Right cardiac atrium (tissue), 5 donors: ENCODE data around the gene PDLIM5. TPM values are rescaled to one million over a fixed set of nuclear protein-coding genes. Genes with fewer than 3 reads are reported as not detected.
"Not testable (repeated sequence)": the region's sequence is repeated elsewhere in the genome, so short reads cannot be mapped to it uniquely, and the experiment has no call there.

Source experiments
- ATAC-seq, 2 donors: fragments of 200-7000 bp; cut with Tn5 transposase; one replicate each; pipeline versions ENCODE4 v1.8.0 to v1.9.1; 2020; ENCODE audit warnings: moderate library complexity in 2 of 2, mild to moderate bottlenecking in 1 of 2
- DNase-seq, 3 donors: peaks; one replicate each; pipeline ENCODE4 v3.0.0-alpha.2; 2020
- H3K27ac ChIP-seq: one replicate; pipeline ENCODE4 v1.5.1; 2013; ENCODE audit warnings: mild to moderate bottlenecking, low read length, control low read depth, moderate library complexity
- H3K27me3 ChIP-seq: one replicate; pipeline ENCODE4 v1.6.1; 2013; ENCODE audit not compliant: control insufficient read depth, insufficient read depth
- H3K4me1 ChIP-seq: one replicate; pipeline ENCODE4 v1.6.1; 2013; ENCODE audit warnings: low read length; ENCODE audit not compliant: control insufficient read depth, insufficient read depth
- H3K4me3 ChIP-seq: one replicate; pipeline ENCODE4 v1.5.1; 2013; ENCODE audit warnings: low read length, control low read depth
- H3K9me3 ChIP-seq: one replicate; pipeline ENCODE4 v1.6.1; 2013; ENCODE audit warnings: low read length; ENCODE audit not compliant: control insufficient read depth
- WGBS: extraction: QIAGEN DNeasy Blood & Tissue Kit; methylation state at CpG from one replicate; pipeline ENCODE4 v1.1.7; 2013; 5-methylcytosine and 5-hydroxymethylcytosine counted together
- intact Hi-C, 4 donors: fragments of 100-400 bp; cut with DNase I; formaldehyde crosslinking; loops; one replicate each; pipeline versions ENCODE4 v1.11.0 to v1.14.0; 2022 to 2023
- long read RNA-seq, 4 donors: library from polyadenylated mRNA; unstranded; transcript quantifications; one replicate each; pipeline ENCODE4 v2.0.0, GENCODE V29; 2020 to 2021
- polyA plus RNA-seq: library from polyadenylated mRNA; stranded (reverse); fragments of 200-250 nt; gene quantifications from one replicate; pipeline ENCODE4 v1.2.3, GENCODE V29; 2013
- total RNA-seq, 4 donors: library from RNA; stranded (reverse); fragmentation: NEBNext Ultra II Directional; extraction: Animal tissue kit (Norgen Biotek cat#: 25700); gene quantifications; one replicate each; pipeline ENCODE4 v1.2.1, GENCODE V29; 2021
- donor health status: healthy with polysubstance abuse.
- donor health status: DM: no; HTN: yes; CAD: no.
- donor health status: DM: no; HTN: no; CAD: no.
- donor health status: DM: no; HTN: yes; CAD: no; lungs with severe emphysema.
- donor health status: DM: yes; HTN: yes; CAD: no.

PDLIM5 gene
- total RNA-seq (100 to 1,000 TPM; 511 to 778 (median 584) TPM), polyA plus RNA-seq (407 TPM)
- long read RNA-seq, donor 1, full-length matches to known transcripts = 34 of 544 reads
- long read RNA-seq, donor 1, partial matches to known transcripts = 98 of 544 reads
- long read RNA-seq, donor 1, other reads (novel, unspliced or antisense) = 412 of 544 reads
- long read RNA-seq, donor 2, full-length matches to known transcripts = 7 of 204 reads
- long read RNA-seq, donor 2, partial matches to known transcripts = 19 of 204 reads
- long read RNA-seq, donor 2, other reads (novel, unspliced or antisense) = 178 of 204 reads
- long read RNA-seq, donor 3, full-length matches to known transcripts = 92 of 1,331 reads
- long read RNA-seq, donor 3, partial matches to known transcripts = 349 of 1,331 reads
- long read RNA-seq, donor 3, other reads (novel, unspliced or antisense) = 890 of 1,331 reads
- long read RNA-seq, donor 4, full-length matches to known transcripts = 5 of 373 reads
- long read RNA-seq, donor 4, partial matches to known transcripts = 31 of 373 reads
- long read RNA-seq, donor 4, other reads (novel, unspliced or antisense) = 337 of 373 reads

GRCh38 chr4:94451695-94452475 is at the start of gene PDLIM5:
PDLIM5 (plus strand) TSS chr4:94451942; CDS start chr4:94455289, 3,347 bp downstream.
- no peaks in the 10 kb centered on the region for H3K4me1 ChIP-seq
- no peaks in the 10 kb centered on the region for H3K27me3 ChIP-seq
- ATAC-seq = peak; percentile 97
- no peaks in the 10 kb centered on the region for H3K9me3 ChIP-seq
- H3K4me3 ChIP-seq = peak within 1 kb of the TSS; percentile 98
- under 1% methylated on average over 88 of the region's 88 CpGs for WGBS
- intact Hi-C loops = loop anchor here (2.0 to 10.0 kb wide), 5 partner anchors 39 to 143 kb away; no protein-coding TSS in a partner anchor
- DNase-seq = peak; percentile 91 to 96 (median 96)
- H3K27ac ChIP-seq = peak within 1 kb of the TSS; percentile 98

- ATAC-seq, intact Hi-C loops, DNase-seq, H3K27ac ChIP-seq, H3K4me1 ChIP-seq, H3K9me3 ChIP-seq, H3K27me3 ChIP-seq, H3K4me3 ChIP-seq: not testable (repeated sequence)
- 96% methylated on average over 4 of the region's 4 CpGs for WGBS
These were observed 49.3 kb upstream of the PDLIM5 start for GRCh38 chr4:94402439-94402838.

DNA sequence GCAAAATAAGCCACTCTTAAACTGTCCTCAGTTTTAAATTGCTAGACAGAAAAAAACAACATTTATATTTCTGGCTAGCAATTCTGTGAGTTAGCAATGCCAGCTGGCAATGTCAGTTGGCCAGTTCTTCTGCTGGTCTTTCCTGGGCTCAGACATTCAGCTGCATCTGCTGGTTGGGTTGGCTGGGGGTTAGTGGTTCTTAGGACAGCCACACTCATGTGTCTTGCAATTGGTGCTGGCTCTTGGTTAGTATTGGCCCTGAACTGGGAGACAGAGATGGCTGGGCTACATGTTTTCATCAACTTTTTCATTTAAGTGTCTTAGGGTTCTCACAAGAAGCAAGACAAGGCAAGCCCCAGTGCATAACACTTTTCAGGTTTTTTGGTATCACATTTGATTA is 48.0 kb upstream of the PDLIM5 start:
- DNase-seq = peak; percentile 40 to 76 (median 63)
- peak; percentile 45 to 76 for ATAC-seq
- H3K9me3 ChIP-seq = no peaks in the 10 kb centered on the region
- no peaks in the 10 kb centered on the region for H3K27me3 ChIP-seq
- intact Hi-C loops = no loop called here
- H3K4me3 ChIP-seq = no peak overlapping the region
- H3K4me1 ChIP-seq = peaks cover 3% of the 10 kb centered on the region
- H3K27ac ChIP-seq = no peak overlapping the region

GRCh38 chr4:94406668-94407437 is 44.9 kb upstream of the PDLIM5 start:
- ATAC-seq (peak; percentile 59 to 60), DNase-seq (peak; percentile 61 to 84 (median 62))
- no peak overlapping the region for H3K4me3 ChIP-seq
- intact Hi-C loops = loop anchor here in 3 of 4 donors (2.0 to 5.0 kb wide), 4 partner anchors 45 to 190 kb away; partner anchors contain the start of gene PDLIM5 (in 1 of the 3)
- no peaks in the 10 kb centered on the region for H3K27me3 ChIP-seq
- H3K27ac ChIP-seq = no peak overlapping the region
- H3K9me3 ChIP-seq = no peaks in the 10 kb centered on the region
- no peaks in the 10 kb centered on the region for H3K4me1 ChIP-seq
- WGBS = 17% methylated on average over 10 of the region's 10 CpGs

GRCh38 chr4:94407846-94408245 is 43.9 kb upstream of the PDLIM5 start:
- no peak overlapping the region for H3K27ac ChIP-seq
- intact Hi-C loops = loop anchor here in 3 of 4 donors (2.0 to 5.0 kb wide), 5 partner anchors 44 to 189 kb away; partner anchors contain the start of gene PDLIM5 (in 1 of the 3)
- H3K9me3 ChIP-seq = no peaks in the 10 kb centered on the region
- DNase-seq (no peak), ATAC-seq (peak in 1 of 2 donors; percentile 11)
- 61% methylated on average over 2 of the region's 2 CpGs for WGBS
- H3K4me3 ChIP-seq = no peak overlapping the region
- H3K4me1 ChIP-seq = peaks cover 2% of the 10 kb centered on the region
- no peaks in the 10 kb centered on the region for H3K27me3 ChIP-seq

DNA sequence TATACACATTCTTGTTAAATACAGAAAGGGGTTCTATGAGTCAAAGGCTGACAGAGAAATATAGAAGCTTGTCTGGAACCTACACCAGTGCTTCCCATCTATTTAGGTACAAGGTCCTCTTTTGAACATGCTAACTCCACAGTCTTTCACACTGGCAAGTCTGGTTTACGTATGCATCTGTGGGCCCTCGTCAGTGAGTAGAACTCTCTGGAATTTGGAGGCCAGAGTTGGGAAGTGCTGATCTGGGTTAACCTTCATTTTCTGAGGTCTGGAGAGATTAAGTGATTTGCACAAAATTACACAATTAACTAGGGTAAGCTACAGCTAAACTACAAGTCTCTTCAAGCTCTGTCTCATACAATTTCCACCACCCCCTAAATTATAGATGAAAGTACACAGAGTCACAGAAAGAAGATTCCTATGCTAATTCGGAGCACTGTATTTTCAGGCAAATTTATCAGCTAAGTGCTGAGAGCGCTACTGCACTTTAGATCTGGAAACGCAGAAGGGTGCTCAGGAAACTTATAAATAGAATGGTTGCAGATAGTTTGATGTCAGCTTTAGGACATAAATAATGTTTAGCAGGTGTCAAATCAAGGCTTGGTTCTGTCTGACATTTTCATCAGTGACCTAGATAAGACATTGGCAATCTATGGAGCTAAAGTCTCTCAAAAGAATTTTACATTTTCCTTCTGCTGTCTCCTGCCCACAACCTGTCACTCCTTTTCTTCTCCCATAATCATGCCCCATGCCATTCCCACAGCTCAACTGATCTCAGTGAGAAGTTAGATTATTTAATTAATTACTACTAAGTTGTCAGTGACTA is 43.0 kb upstream of the PDLIM5 start:
- Histone ChIP-seq H3K9me3 (no peaks in the 10 kb centered on the region), H3K27me3 (no peaks in the 10 kb centered on the region), H3K4me3 (no peak overlapping the region), H3K4me1 (peaks cover 2% of the 10 kb centered on the region), H3K27ac (peak overlapping the region; percentile 47)
- DNase-seq = no peak
- peak; percentile 41 to 44 for ATAC-seq
- intact Hi-C loops = loop anchor here in 3 of 4 donors (2.0 to 5.0 kb wide), 4 partner anchors 44 to 189 kb away; partner anchors contain the start of gene PDLIM5 (in 1 of the 3)
- WGBS = 56% methylated on average over 5 of the region's 5 CpGs

- ATAC-seq = no peak
- H3K27me3 ChIP-seq = no peaks in the 10 kb centered on the region
- DNase-seq = no peak
- no peaks in the 10 kb centered on the region for H3K9me3 ChIP-seq
- H3K4me3 ChIP-seq = no peak overlapping the region
- intact Hi-C loops = loop anchor here in 3 of 4 donors (2.0 to 5.0 kb wide), 4 partner anchors 43 to 188 kb away; partner anchors contain the start of gene PDLIM5 (in 1 of the 3)
- 94% methylated on average over 1 of the region's 1 CpG for WGBS
- H3K27ac ChIP-seq = no peak overlapping the region
- peaks cover 2% of the 10 kb centered on the region for H3K4me1 ChIP-seq
These were observed 42.4 kb upstream of the PDLIM5 start for GRCh38 chr4:94409375-94409679.

DNA sequence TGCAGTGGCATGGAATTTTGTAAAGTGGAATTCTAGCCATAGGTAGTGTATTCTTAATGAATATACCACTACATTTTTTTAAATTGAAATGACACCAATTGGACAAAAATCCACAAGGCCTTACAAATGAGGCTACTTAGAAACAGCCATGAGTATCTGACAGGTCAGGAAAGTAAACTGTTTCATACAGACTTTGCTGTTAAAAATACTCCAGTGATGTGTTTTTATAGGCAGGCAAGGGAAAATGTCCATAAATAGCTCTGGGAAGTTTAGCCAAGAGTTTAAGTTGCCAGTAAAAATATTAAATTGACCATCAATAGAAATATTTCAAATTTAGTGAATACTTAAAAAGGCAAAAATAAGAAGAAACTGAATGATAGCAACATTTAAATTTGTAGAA is 41.8 kb upstream of the PDLIM5 start:
- intact Hi-C loops = loop anchor here in 3 of 4 donors (2.0 to 5.0 kb wide), 4 partner anchors 42 to 187 kb away; partner anchors contain the start of gene PDLIM5 (in 1 of the 3)
- ATAC-seq (peak in 1 of 2 donors; percentile 34), DNase-seq (no peak)
- H3K9me3 ChIP-seq = no peaks in the 10 kb centered on the region
- no peaks in the 10 kb centered on the region for H3K27me3 ChIP-seq
- H3K4me1 ChIP-seq = peaks cover 2% of the 10 kb centered on the region
- no peak overlapping the region for H3K27ac ChIP-seq
- no peak overlapping the region for H3K4me3 ChIP-seq

DNA sequence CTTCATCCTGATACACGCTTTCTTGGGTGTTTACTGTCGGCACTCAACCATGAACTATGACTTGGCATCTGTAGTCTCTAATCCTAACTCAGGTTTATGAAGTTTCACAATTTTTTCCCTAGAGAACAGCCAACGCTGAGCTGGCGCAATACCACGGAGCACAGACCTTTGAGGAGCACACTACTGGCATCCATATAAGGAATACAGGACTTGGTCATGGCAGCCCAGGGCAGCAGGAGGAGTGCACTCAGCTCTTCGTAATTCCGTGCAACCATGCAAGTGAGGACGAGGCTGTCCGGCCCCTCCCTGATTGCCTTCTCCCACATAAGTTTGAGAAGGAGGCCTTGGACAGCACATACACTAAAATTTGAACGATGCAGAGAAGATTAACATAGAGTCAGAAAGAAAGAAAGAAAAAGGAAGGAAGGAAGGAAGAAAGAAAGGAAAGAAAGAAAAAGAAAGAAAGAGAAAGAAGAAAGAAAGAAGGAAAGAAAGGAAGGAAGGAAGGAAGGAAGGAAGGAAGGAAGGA is 41.0 kb upstream of the PDLIM5 start:
- peaks cover 2% of the 10 kb centered on the region for H3K4me1 ChIP-seq
- H3K27ac ChIP-seq = peak overlapping the region; percentile 94
- intact Hi-C loops = no loop called here
- H3K27me3 ChIP-seq = no peaks in the 10 kb centered on the region
- ATAC-seq (peak; percentile 83 to 85), DNase-seq (peak; percentile 67 to 73 (median 71))
- WGBS = 51% methylated on average over 10 of the region's 10 CpGs
- no peaks in the 10 kb centered on the region for H3K9me3 ChIP-seq
- H3K4me3 ChIP-seq = no peak overlapping the region
